ENCODE results near the gene CRB1. TPM values are rescaled to one million over a fixed set of nuclear protein-coding genes. Genes with fewer than 3 reads are reported as not detected.

The CRB1 gene
- total RNA-seq (ENCODE audit: low replicate concordance), result 2.3 and 2.6 TPM in 2 replicates

- Mint-ChIP-seq H3K27ac (peak within 1 kb of the TSS; percentile 34), H3K27me3 (ENCODE audit: insufficient read depth, low read depth) (no peaks in the 10 kb centered on the region), H3K4me3 (peak within 1 kb of the TSS; percentile 81), H3K36me3 (no peaks in the 10 kb centered on the region), H3K9me3 (no peaks in the 10 kb centered on the region), H3K4me1 (peaks cover 19% of the 10 kb centered on the region)
- Histone ChIP-seq H2AFZ (replicated peaks) (peak within 1 kb of the TSS; percentile 82), H3K79me2 (ENCODE audit: low read depth) (no peaks in the 10 kb centered on the region), H3K4me1 (peaks cover 13% of the 10 kb centered on the region), H3K4me3 (peak within 1 kb of the TSS; percentile 19), H3K9ac (no peak within 1 kb of the TSS), H3K4me2 (peak within 1 kb of the TSS; percentile 45), H3K36me3 (no peaks in the 10 kb centered on the region), H3K27me3 (no peaks in the 10 kb centered on the region), H3F3A (ENCODE audit: low read depth) (no peaks in the 10 kb centered on the region), H3K27ac (no peak within 1 kb of the TSS), H3K9me3 (ENCODE audit: low read depth) (no peaks in the 10 kb centered on the region), H4K20me1 (ENCODE audit: low read depth) (no peaks in the 10 kb centered on the region)
- no peak for TF ChIP-seq EZH2phosphoT487 (IDR thresholded peaks at IDR 0.05)
- no peak for TF ChIP-seq EZH2 (IDR thresholded peaks at IDR 0.05)
- TF ChIP-seq CTCF (IDR thresholded peaks at IDR 0.05), result no peak
- peak; percentile 26 for DNase-seq (ENCODE audit: low spot score)
Observed at GRCh38 chr1:197268012-197268411, at the start of gene CRB1. TSS of gene CRB1 (plus strand) at chr1:197268252. CDS start at chr1:197268413, 161 bp downstream.

- H3K27me3 ChIP-seq, result no peaks in the 10 kb centered on the region
- H3K27ac Mint-ChIP-seq, result no peak overlapping the region
- no peaks in the 10 kb centered on the region for H3K36me3 ChIP-seq
- no peaks in the 10 kb centered on the region for H3F3A ChIP-seq (ENCODE audit: low read depth)
- H3K4me3 Mint-ChIP-seq, result no peak overlapping the region
- H3K4me1 Mint-ChIP-seq, result no peaks in the 10 kb centered on the region
- no peaks in the 10 kb centered on the region for H4K20me1 ChIP-seq (ENCODE audit: low read depth)
- H3K9ac ChIP-seq, result no peak overlapping the region
- no peaks in the 10 kb centered on the region for H3K9me3 Mint-ChIP-seq
- H2AFZ ChIP-seq (replicated peaks), result no peak overlapping the region
- H3K9me3 ChIP-seq (ENCODE audit: low read depth), result no peaks in the 10 kb centered on the region
- H3K36me3 Mint-ChIP-seq, result no peaks in the 10 kb centered on the region
- no peak overlapping the region for H3K4me3 ChIP-seq
- peaks cover 2% of the 10 kb centered on the region for H3K27me3 Mint-ChIP-seq (ENCODE audit: insufficient read depth, low read depth)
- no peaks in the 10 kb centered on the region for H3K4me1 ChIP-seq
- H3K27ac ChIP-seq, result no peak overlapping the region
- no peak for DNase-seq (ENCODE audit: low spot score)
- no peaks in the 10 kb centered on the region for H3K79me2 ChIP-seq (ENCODE audit: low read depth)
- H3K4me2 ChIP-seq, result no peak overlapping the region
- TF ChIP-seq EZH2phosphoT487 (IDR thresholded peaks at IDR 0.05) (no peak), EZH2 (IDR thresholded peaks at IDR 0.05) (no peak), CTCF (IDR thresholded peaks at IDR 0.05) (no peak)
Observed at GRCh38 chr1:197218857-197219256, 49.2 kb upstream of the CRB1 start.

- Mint-ChIP-seq H3K27me3 (ENCODE audit: insufficient read depth, low read depth) (peaks cover 2% of the 10 kb centered on the region), H3K4me3 (no peak overlapping the region), H3K27ac (no peak overlapping the region), H3K9me3 (peaks cover 4% of the 10 kb centered on the region), H3K4me1 (peaks cover 6% of the 10 kb centered on the region), H3K36me3 (no peaks in the 10 kb centered on the region)
- no peak for TF ChIP-seq CTCF (IDR thresholded peaks at IDR 0.05)
- no peak for TF ChIP-seq EZH2phosphoT487 (IDR thresholded peaks at IDR 0.05)
- no peak for TF ChIP-seq EZH2 (IDR thresholded peaks at IDR 0.05)
- H3K4me3 ChIP-seq, result no peak overlapping the region
- no peaks in the 10 kb centered on the region for H3K4me1 ChIP-seq
- H3K79me2 ChIP-seq (ENCODE audit: low read depth), result no peaks in the 10 kb centered on the region
- H3K9ac ChIP-seq, result no peak overlapping the region
- no peak overlapping the region for H3K4me2 ChIP-seq
- no peaks in the 10 kb centered on the region for H3K27me3 ChIP-seq
- H2AFZ ChIP-seq (replicated peaks), result no peak overlapping the region
- H3K27ac ChIP-seq, result no peak overlapping the region
- DNase-seq (ENCODE audit: low spot score), result no peak
- H3K9me3 ChIP-seq (ENCODE audit: low read depth), result no peaks in the 10 kb centered on the region
- H3K36me3 ChIP-seq, result no peaks in the 10 kb centered on the region
- no peaks in the 10 kb centered on the region for H4K20me1 ChIP-seq (ENCODE audit: low read depth)
- H3F3A ChIP-seq (ENCODE audit: low read depth), result no peaks in the 10 kb centered on the region
Observed at GRCh38 chr1:197222025-197222685, 45.9 kb upstream of the CRB1 start.

All from neural progenitor cell (in vitro differentiated cells).